ENCODE results near the gene LAMA3. TPM values are rescaled to one million over a fixed set of nuclear protein-coding genes. Genes with fewer than 3 reads are reported as not detected.
"Not testable (repeated sequence)": the region's sequence is repeated elsewhere in the genome, so short reads cannot be mapped to it uniquely, and the experiment has no call there.

The LAMA3 gene
- total RNA-seq, 8 experiments from 2014 or later, result 0.22 to 20.5 (median 1.9) TPM

- in situ Hi-C loops (cut with MboI; ENCODE audit: low pct_unique_long_range_greater_than_20kb in 2 of 9, low sequenced_read_pairs in 9 of 9, unreplicated experiment in 9 of 9), result loop anchor here in 2 of 9 experiments (25.0 kb wide), 1 partner anchor 100 kb away; no protein-coding TSS in a partner anchor
- ATAC-seq (replicated peaks in 6 of 8), result no peak
- 33 to 100% (median 92%) methylated on average over 1 to 3 of the region's 3 CpGs; no CpG with 5 or more reads in 2 of the 10 experiments for WGBS, 10 experiments
- Histone ChIP-seq H3K27ac (no peak overlapping the region), H3K4me3 (no peak overlapping the region), H3K4me1 (replicated peaks in 1 of 2) (no peaks in the 10 kb centered on the region)
Measured at GRCh38 chr18:23712445-23712844, 23.2 kb downstream of the LAMA3 start.

DNA sequence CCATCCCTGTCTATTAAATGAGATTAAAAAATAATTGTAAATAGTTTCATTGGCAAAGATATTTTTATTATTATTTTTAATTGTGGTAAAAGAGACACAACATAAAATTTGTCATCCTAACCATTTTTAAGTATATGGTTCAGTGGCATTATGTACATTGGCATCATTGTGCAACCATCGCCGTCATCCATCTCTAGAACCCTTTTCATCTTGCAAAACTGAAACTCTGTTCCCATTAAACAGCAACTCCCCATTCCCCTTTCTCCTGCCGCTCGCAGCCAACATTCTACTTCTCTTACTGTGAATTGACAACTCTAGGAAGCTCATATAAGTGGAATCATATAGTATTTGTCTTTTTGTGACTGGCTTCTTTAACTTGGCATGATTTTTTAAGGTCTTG, 25.3 kb downstream of the LAMA3 start:
- Histone ChIP-seq H3K27ac (no peak overlapping the region), H3K4me3 (no peak overlapping the region), H3K4me1 (replicated peaks in 1 of 2) (no peaks in the 10 kb centered on the region)
- 93 to 100% (median 96%) methylated on average over 2 to 4 of the region's 4 CpGs; no CpG with 5 or more reads in 1 of the 10 experiments for WGBS, 10 experiments
- in situ Hi-C loops (cut with MboI; ENCODE audit: low pct_unique_long_range_greater_than_20kb in 2 of 9, low sequenced_read_pairs in 9 of 9, unreplicated experiment in 9 of 9), result loop anchor here in 2 of 9 experiments (25.0 kb wide), 1 partner anchor 98 kb away; no protein-coding TSS in a partner anchor
- no peak for ATAC-seq (replicated peaks in 6 of 8)

DNA sequence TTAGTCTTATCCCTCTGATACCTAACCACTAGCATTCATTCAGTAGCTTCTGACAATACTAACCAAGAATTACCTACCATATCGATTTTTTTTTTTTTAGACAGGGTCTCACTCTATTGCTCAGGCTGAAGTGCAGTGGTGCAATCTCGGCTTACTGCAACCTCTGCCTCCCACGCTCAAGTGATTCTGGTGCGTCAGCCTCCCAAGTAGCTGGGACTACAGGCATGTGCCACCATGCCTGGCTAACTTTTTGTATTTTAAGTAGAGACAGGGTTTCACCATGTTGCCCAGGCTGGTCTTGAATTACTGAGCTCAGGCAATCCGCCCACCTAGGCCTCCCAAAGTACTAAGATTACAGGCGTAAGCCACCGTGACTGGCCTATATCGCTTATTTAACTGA, 26.8 kb downstream of the LAMA3 start:
- not testable (repeated sequence) for H3K27ac ChIP-seq
- 40 to 100% (median 70%) methylated on average over 1 to 8 of the region's 8 CpGs; no CpG with 5 or more reads in 1 of the 10 experiments for WGBS, 10 experiments

GRCh38 chr18:23716516-23716915, 27.3 kb downstream of the LAMA3 start:
- 0 to 83% (median 15%) methylated on average over 1 to 3 of the region's 3 CpGs; no CpG with 5 or more reads in 3 of the 10 experiments for WGBS, 10 experiments
- in situ Hi-C loops (cut with MboI; ENCODE audit: low pct_unique_long_range_greater_than_20kb in 2 of 9, low sequenced_read_pairs in 9 of 9, unreplicated experiment in 9 of 9), result loop anchor here in 2 of 9 experiments (25.0 kb wide), 1 partner anchor 96 kb away; no protein-coding TSS in a partner anchor
- H3K4me1 ChIP-seq (replicated peaks in 1 of 2), result peaks cover 0 to 2% of the 10 kb centered on the region in 2 donors
- H3K27ac ChIP-seq, result no peak overlapping the region
- no peak overlapping the region for H3K4me3 ChIP-seq
- ATAC-seq (replicated peaks in 6 of 8), result peak; percentile 65 to 95 (median 76)

More for the DNA sequence above, 26.8 kb downstream of the LAMA3 start:
- peak in 3 of 8 experiments; percentile 2 to 43 (median 21) for ATAC-seq (replicated peaks in 6 of 8)
- H3K4me1 ChIP-seq (replicated peaks in 1 of 2); H3K4me3 ChIP-seq: not testable (repeated sequence)
- in situ Hi-C loops (cut with MboI; ENCODE audit: low pct_unique_long_range_greater_than_20kb in 2 of 9, low sequenced_read_pairs in 9 of 9, unreplicated experiment in 9 of 9), result loop anchor here in 2 of 9 experiments (25.0 kb wide), 1 partner anchor 96 kb away; no protein-coding TSS in a partner anchor

DNA sequence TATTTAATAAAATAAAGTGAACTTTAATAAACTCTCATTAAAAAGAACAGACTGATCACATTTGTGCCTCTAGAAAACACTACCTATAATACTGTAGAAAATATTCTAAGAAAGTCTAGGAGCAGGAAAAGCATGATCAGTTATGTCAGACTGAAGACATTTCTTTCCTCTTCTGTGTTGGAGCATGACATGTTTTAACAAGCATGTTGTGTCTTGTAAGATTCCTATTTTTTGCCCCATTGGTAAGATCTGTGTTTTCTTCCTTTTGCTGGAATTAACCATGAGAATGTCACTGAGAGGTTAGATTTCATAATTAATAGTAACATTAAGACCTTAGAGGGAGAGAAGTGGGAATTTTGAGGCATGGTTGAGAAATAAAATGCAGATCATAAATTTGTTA, 27.7 kb downstream of the LAMA3 start:
- in situ Hi-C loops (cut with MboI; ENCODE audit: low pct_unique_long_range_greater_than_20kb in 2 of 9, low sequenced_read_pairs in 9 of 9, unreplicated experiment in 9 of 9), result loop anchor here in 2 of 9 experiments (25.0 kb wide), 1 partner anchor 95 kb away; no protein-coding TSS in a partner anchor
- no peak for ATAC-seq (replicated peaks in 6 of 8)

DNA sequence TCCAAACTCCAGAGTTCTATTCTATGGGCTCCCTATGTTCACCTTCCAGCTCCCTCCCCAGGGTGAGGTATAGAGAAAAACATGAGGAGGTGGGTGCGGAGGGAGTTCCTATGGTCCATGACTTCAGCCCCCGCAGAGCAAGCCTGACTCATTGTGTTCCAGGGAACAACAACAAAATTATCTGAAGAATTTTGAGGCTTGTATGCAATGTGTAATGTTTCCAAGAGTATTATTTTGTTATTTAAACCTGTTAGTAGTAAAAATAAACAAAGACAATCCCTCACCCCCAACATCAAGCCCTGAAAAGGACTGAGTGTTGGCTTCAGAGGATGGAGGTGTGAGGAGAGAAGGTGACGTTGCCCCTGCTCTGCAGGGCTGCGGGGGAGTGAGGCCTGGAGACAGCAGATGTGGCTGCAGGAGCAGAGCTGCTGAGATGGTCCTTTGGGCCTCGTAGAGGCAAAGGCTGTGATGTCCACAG, 29.0 kb downstream of the LAMA3 start:
- in situ Hi-C loops (cut with MboI; ENCODE audit: low pct_unique_long_range_greater_than_20kb in 2 of 9, low sequenced_read_pairs in 9 of 9, unreplicated experiment in 9 of 9), result loop anchor here in 2 of 9 experiments (25.0 kb wide), 1 partner anchor 94 kb away; no protein-coding TSS in a partner anchor
- peaks cover 0 to 3% of the 10 kb centered on the region in 2 donors for H3K4me1 ChIP-seq (replicated peaks in 1 of 2)
- H3K27ac ChIP-seq, result no peak overlapping the region
- no peak overlapping the region for H3K4me3 ChIP-seq
- ATAC-seq (replicated peaks in 6 of 8), result no peak
- WGBS, 10 experiments, result 0 to 100% (median 93%) methylated on average over 1 to 4 of the region's 5 CpGs; no CpG with 5 or more reads in 4 of the 10 experiments

More for the DNA sequence above, 27.7 kb downstream of the LAMA3 start:
- peaks cover 0 to 3% of the 10 kb centered on the region in 2 donors for H3K4me1 ChIP-seq (replicated peaks in 1 of 2)
- H3K27ac ChIP-seq, result no peak overlapping the region
- no peak overlapping the region for H3K4me3 ChIP-seq

GRCh38 chr18:23718731-23719130, 29.5 kb downstream of the LAMA3 start:
- Histone ChIP-seq H3K4me3 (no peak overlapping the region), H3K4me1 (replicated peaks in 1 of 2) (peaks cover 0 to 3% of the 10 kb centered on the region in 2 donors), H3K27ac (no peak overlapping the region)
- ATAC-seq (replicated peaks in 6 of 8), result no peak
- in situ Hi-C loops (cut with MboI; ENCODE audit: low pct_unique_long_range_greater_than_20kb in 2 of 9, low sequenced_read_pairs in 9 of 9, unreplicated experiment in 9 of 9), result loop anchor here in 2 of 9 experiments (25.0 kb wide), 1 partner anchor 94 kb away; no protein-coding TSS in a partner anchor
- 80 to 100% (median 89%) methylated on average over 1 to 2 of the region's 2 CpGs; no CpG with 5 or more reads in 5 of the 10 experiments for WGBS, 10 experiments

GRCh38 chr18:23719634-23720201, 30.5 kb downstream of the LAMA3 start:
- whole genome bisulfite sequencing, 10 experiments, result 0 to 82% (median 11%) methylated on average over 1 of the region's 1 CpG; no CpG with 5 or more reads in 5 of the 10 experiments
- H3K27ac ChIP-seq, result no peak overlapping the region
- in situ Hi-C loops (cut with MboI; ENCODE audit: low pct_unique_long_range_greater_than_20kb in 2 of 9, low sequenced_read_pairs in 9 of 9, unreplicated experiment in 9 of 9), result loop anchor here in 2 of 9 experiments (25.0 kb wide), 1 partner anchor 93 kb away; no protein-coding TSS in a partner anchor
- H3K4me3 ChIP-seq, result no peak overlapping the region
- peak in 3 of 8 experiments; percentile 46 to 86 (median 81) for ATAC-seq (replicated peaks in 6 of 8)
- peaks cover 0 to 3% of the 10 kb centered on the region in 2 donors for H3K4me1 ChIP-seq (replicated peaks in 1 of 2)

DNA sequence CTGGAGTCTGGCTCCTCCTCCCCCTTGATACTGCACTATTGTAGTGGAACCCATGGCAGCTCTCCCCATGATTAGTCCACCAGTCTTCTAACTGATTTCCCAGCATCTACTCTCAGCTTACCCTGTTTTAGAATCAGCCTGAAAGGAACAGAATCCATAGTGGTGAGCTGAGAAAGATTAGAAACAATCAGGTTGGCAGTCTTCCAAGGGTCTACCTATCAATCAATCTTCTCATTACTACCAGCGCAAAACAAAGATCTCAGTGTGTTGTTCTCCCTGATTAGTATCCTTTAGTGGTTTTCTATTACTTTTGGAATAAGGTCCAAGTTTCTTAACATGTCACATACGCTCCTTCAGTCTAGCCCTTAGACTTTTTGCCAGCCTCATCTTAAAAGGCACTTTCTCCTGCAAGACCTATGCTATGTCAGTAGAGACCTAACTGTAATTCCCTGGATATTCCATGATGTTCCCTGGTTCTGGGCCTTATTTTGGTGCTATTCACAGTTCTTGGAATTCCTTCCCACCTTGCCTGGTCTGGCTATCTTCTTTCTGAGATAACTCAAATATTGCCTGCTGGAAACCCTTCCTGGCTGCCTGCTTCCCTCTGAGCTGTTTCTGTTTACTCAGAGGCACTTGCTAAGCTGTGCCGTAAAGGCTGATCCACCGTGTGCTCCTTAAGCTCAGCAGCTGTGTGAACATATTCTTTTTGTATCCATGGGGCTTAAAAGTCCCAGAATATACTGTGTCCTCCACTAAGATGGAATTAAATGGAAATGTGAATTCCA, 32.6 kb downstream of the LAMA3 start:
- Histone ChIP-seq H3K27ac (no peak overlapping the region), H3K4me1 (replicated peaks in 1 of 2) (peaks cover 0 to 3% of the 10 kb centered on the region in 2 donors), H3K4me3 (no peak overlapping the region)
- peak in 3 of 8 experiments; percentile 19 to 55 (median 31) for ATAC-seq (replicated peaks in 6 of 8)
- WGBS, 10 experiments, result 38 to 90% (median 70%) methylated on average over 1 to 4 of the region's 4 CpGs; no CpG with 5 or more reads in 1 of the 10 experiments
- in situ Hi-C loops (cut with MboI; ENCODE audit: low pct_unique_long_range_greater_than_20kb in 2 of 9, low sequenced_read_pairs in 9 of 9, unreplicated experiment in 9 of 9), result loop anchor here in 2 of 9 experiments (25.0 kb wide), 1 partner anchor 90 kb away; no protein-coding TSS in a partner anchor

GRCh38 chr18:23722646-23723045, 33.4 kb downstream of the LAMA3 start:
- H3K27ac ChIP-seq, result no peak overlapping the region
- no peak overlapping the region for H3K4me3 ChIP-seq
- ATAC-seq (replicated peaks in 6 of 8), result no peak
- WGBS, 10 experiments, result 48 to 94% (median 82%) methylated on average over 2 to 3 of the region's 3 CpGs; no CpG with 5 or more reads in 3 of the 10 experiments
- in situ Hi-C loops (cut with MboI; ENCODE audit: low pct_unique_long_range_greater_than_20kb in 2 of 9, low sequenced_read_pairs in 9 of 9, unreplicated experiment in 9 of 9), result loop anchor here in 2 of 9 experiments (25.0 kb wide), 1 partner anchor 90 kb away; no protein-coding TSS in a partner anchor
- peaks cover 0 to 3% of the 10 kb centered on the region in 2 donors for H3K4me1 ChIP-seq (replicated peaks in 1 of 2)

GRCh38 chr18:23723121-23723520, 33.9 kb downstream of the LAMA3 start:
- Histone ChIP-seq H3K4me3 (no peak overlapping the region), H3K27ac (no peak overlapping the region), H3K4me1 (replicated peaks in 1 of 2) (peaks cover 0 to 3% of the 10 kb centered on the region in 2 donors)
- 74 to 100% (median 98%) methylated on average over 1 to 2 of the region's 2 CpGs for WGBS, 10 experiments
- in situ Hi-C loops (cut with MboI; ENCODE audit: low pct_unique_long_range_greater_than_20kb in 2 of 9, low sequenced_read_pairs in 9 of 9, unreplicated experiment in 9 of 9), result loop anchor here in 2 of 9 experiments (25.0 kb wide), 1 partner anchor 89 kb away; no protein-coding TSS in a partner anchor
- peak in 2 of 8 experiments; percentile 11 to 27 for ATAC-seq (replicated peaks in 6 of 8)

- in situ Hi-C loops (cut with MboI; ENCODE audit: low pct_unique_long_range_greater_than_20kb in 2 of 9, low sequenced_read_pairs in 9 of 9, unreplicated experiment in 9 of 9), result loop anchor here in 2 of 9 experiments (25.0 kb wide), 1 partner anchor 88 kb away; no protein-coding TSS in a partner anchor
- ATAC-seq (replicated peaks in 6 of 8), result no peak
- no peak overlapping the region for H3K27ac ChIP-seq
- peaks cover 0 to 3% of the 10 kb centered on the region in 2 donors for H3K4me1 ChIP-seq (replicated peaks in 1 of 2)
- H3K4me3 ChIP-seq, result no peak overlapping the region
- 86 to 100% (median 97%) methylated on average over 1 to 3 of the region's 3 CpGs; no CpG with 5 or more reads in 1 of the 10 experiments for WGBS, 10 experiments
Measured at GRCh38 chr18:23724681-23725080, 35.4 kb downstream of the LAMA3 start.
